H9 (cell line): Measurements from ENCODE around the gene GALNT10. TPM values are rescaled to one million over a fixed set of nuclear protein-coding genes. Genes with fewer than 3 reads are reported as not detected.
A peak's percentile ranks its signal among the peaks of the same experiment; 100 is the strongest.

Source experiments
- DNase-seq: peaks from one replicate; pipeline ENCODE4 v3.0.0-alpha.2; 2017
- H2AFZ ChIP-seq: one replicate; pipeline ENCODE4 v1.6.1; 2013; ENCODE audit warnings: mild to moderate bottlenecking, low read length, control low read depth, moderate library complexity
- H2AK5ac ChIP-seq: 2 replicates; pipeline ENCODE4 v1.6.1; 2013; ENCODE audit warnings: low read length, control low read depth, mixed read lengths; ENCODE audit not compliant: insufficient read length
- H2BK120ac ChIP-seq: one replicate; pipeline ENCODE4 v1.6.1; 2013; ENCODE audit warnings: low read depth, mild to moderate bottlenecking, low read length, control low read depth, inconsistent platforms; ENCODE audit not compliant: poor library complexity, severe bottlenecking
- H2BK12ac ChIP-seq: 2 replicates; pipeline ENCODE4 v1.6.1; 2013; ENCODE audit warnings: low read length, control low read depth, mixed read lengths, low read depth; ENCODE audit not compliant: insufficient read length
- H2BK15ac ChIP-seq: 2 replicates; pipeline ENCODE4 v1.6.1; 2013; ENCODE audit warnings: low read depth, low read length, control low read depth
- H2BK20ac ChIP-seq: one replicate; pipeline ENCODE4 v1.6.1; 2013; ENCODE audit warnings: low read depth, mild to moderate bottlenecking, low read length, control low read depth, inconsistent platforms; ENCODE audit not compliant: poor library complexity, severe bottlenecking
- H2BK5ac ChIP-seq: 2 replicates; pipeline ENCODE4 v1.6.1; 2013; ENCODE audit warnings: low read length, control low read depth, mixed read lengths; ENCODE audit not compliant: insufficient read length
- H3K14ac ChIP-seq: 2 replicates; pipeline ENCODE4 v1.6.1; 2013; ENCODE audit warnings: low read length, control low read depth; ENCODE audit not compliant: insufficient read depth
- H3K18ac ChIP-seq: 2 replicates; pipeline ENCODE4 v1.6.1; 2013; ENCODE audit warnings: low read depth, mild to moderate bottlenecking, mixed read lengths, low read length, control low read depth; ENCODE audit not compliant: insufficient read length
- H3K23ac ChIP-seq: 2 replicates; pipeline ENCODE4 v1.6.1; 2013; ENCODE audit warnings: low read length, control low read depth, mixed read lengths, low read depth; ENCODE audit not compliant: insufficient read length
- H3K23me2 ChIP-seq: 2 replicates; pipeline ENCODE4 v1.6.1; 2013; ENCODE audit warnings: low read depth, mild to moderate bottlenecking, mixed read lengths, low read length, control low read depth; ENCODE audit not compliant: insufficient read length, poor library complexity, severe bottlenecking
- H3K27ac ChIP-seq: 2 replicates; pipeline ENCODE4 v1.5.1; 2013; ENCODE audit warnings: low read length, control low read depth, mixed read lengths, low read depth; ENCODE audit not compliant: insufficient read length
- H3K27me3 ChIP-seq: 2 replicates; pipeline ENCODE4 v1.6.1; 2013; ENCODE audit warnings: low read length, control low read depth, inconsistent platforms; ENCODE audit not compliant: insufficient read depth
- H3K4ac ChIP-seq: 2 replicates; pipeline ENCODE4 v1.6.1; 2013; ENCODE audit warnings: low read depth, mild to moderate bottlenecking, control low read depth, inconsistent platforms, low read length, moderate library complexity
- H3K4me1 ChIP-seq: 2 replicates; pipeline ENCODE4 v1.6.1; 2013; ENCODE audit warnings: low read length, control low read depth, inconsistent platforms; ENCODE audit not compliant: insufficient read depth
- H3K4me2 ChIP-seq: 2 replicates; pipeline ENCODE4 v1.6.1; 2013; ENCODE audit warnings: low read length, control low read depth, mixed read lengths; ENCODE audit not compliant: insufficient read length, insufficient read depth
- H3K56ac ChIP-seq: 2 replicates; pipeline ENCODE4 v1.6.1; 2013; ENCODE audit warnings: low read depth, mild to moderate bottlenecking, mixed read lengths, low read length, control low read depth; ENCODE audit not compliant: insufficient read length
- H3K79me1 ChIP-seq: 2 replicates; pipeline ENCODE4 v1.6.1; 2013; ENCODE audit warnings: low read depth, mild to moderate bottlenecking, moderate library complexity, low read length, control low read depth, inconsistent platforms; ENCODE audit not compliant: insufficient read depth, poor library complexity, severe bottlenecking
- H3K79me2 ChIP-seq: 2 replicates; pipeline ENCODE4 v1.6.1; 2013; ENCODE audit warnings: low read length, control low read depth, inconsistent platforms; ENCODE audit not compliant: insufficient read depth
- H3K9ac ChIP-seq: 2 replicates; pipeline ENCODE4 v1.6.1; 2013; ENCODE audit warnings: low read length, control low read depth, mixed read lengths; ENCODE audit not compliant: insufficient read length; ENCODE audit errors: extremely low read depth
- H3K9me3 ChIP-seq: one replicate; pipeline ENCODE4 v1.6.1; 2013; ENCODE audit warnings: low read depth, low read length, inconsistent platforms; ENCODE audit not compliant: control insufficient read depth
- H3T11ph ChIP-seq: one replicate; pipeline ENCODE4 v1.6.1; 2013; ENCODE audit warnings: mild to moderate bottlenecking, low read length, control low read depth, inconsistent platforms
- H4K20me1 ChIP-seq: one replicate; pipeline ENCODE4 v1.6.1; 2013; ENCODE audit not compliant: control insufficient read depth, insufficient read length, insufficient read depth
- H4K5ac ChIP-seq: 2 replicates; pipeline ENCODE4 v1.6.1; 2013; ENCODE audit warnings: low read depth, mild to moderate bottlenecking, mixed read lengths, low read length, control low read depth; ENCODE audit not compliant: insufficient read length
- H4K8ac ChIP-seq: replicated peaks from 2 replicates; pipeline ENCODE4 v1.6.1; 2013; ENCODE audit warnings: low read length, control low read depth, mixed read lengths, low read depth; ENCODE audit not compliant: insufficient read length
- H4K91ac ChIP-seq: 2 replicates; pipeline ENCODE4 v1.6.1; 2013; ENCODE audit warnings: low read depth, mild to moderate bottlenecking, moderate library complexity, mixed read lengths, low read length, control low read depth; ENCODE audit not compliant: insufficient read length
- H3K27ac Mint-ChIP-seq, 3 experiments: 2 replicates in 2 of 3; 3 replicates in 1 of 3; pipeline ENCODE4 v1.8.0; 2020 to 2021; ENCODE audit warnings: mixed read lengths in 3 of 3, mild to moderate bottlenecking in 1 of 3, moderate library complexity in 1 of 3
- H3K27me3 Mint-ChIP-seq: 2 replicates; pipeline ENCODE4 v1.8.0; 2021; ENCODE audit warnings: low read depth, mild to moderate bottlenecking, moderate library complexity, mixed read lengths
- H3K36me3 Mint-ChIP-seq, 3 experiments: 2 replicates in 2 of 3; 3 replicates in 1 of 3; pipeline ENCODE4 v1.8.0; 2020 to 2021; ENCODE audit warnings: low read depth in 3 of 3, mixed read lengths in 3 of 3; ENCODE audit not compliant: insufficient read depth in 1 of 3
- H3K4me1 Mint-ChIP-seq, 2 experiments: 2 replicates each; pipeline ENCODE4 v1.8.0; 2020; ENCODE audit warnings: mixed read lengths in 2 of 2
- H3K4me3 Mint-ChIP-seq, 2 experiments: 2 replicates in 1 of 2; 3 replicates in 1 of 2; pipeline ENCODE4 v1.8.0; 2020 to 2021; ENCODE audit warnings: mild to moderate bottlenecking in 2 of 2, mixed read lengths in 2 of 2, moderate library complexity in 1 of 2
- H3K9me3 Mint-ChIP-seq, 2 experiments: 2 replicates in 1 of 2; 3 replicates in 1 of 2; pipeline ENCODE4 v1.8.0; 2020; ENCODE audit warnings: mild to moderate bottlenecking in 2 of 2, mixed read lengths in 2 of 2, moderate library complexity in 1 of 2
- CTCF ChIP-seq: fragments of 200-600 bp; sonication (generic); conservative IDR thresholded peaks from 3 replicates; pipeline ENCODE4 v1.8.0; 2021; ENCODE audit warnings: antibody characterized with exemption, mild to moderate bottlenecking
- WGBS: extraction: QIAGEN DNeasy Blood & Tissue Kit; methylation state at CpG from one replicate; pipeline ENCODE4 v1.1.7; 2013; ENCODE audit warnings: missing lambda C conversion rate, low lambda C conversion rate, mixed read lengths; ENCODE audit not compliant: insufficient read length; ENCODE audit errors: extremely low coverage; 5-methylcytosine and 5-hydroxymethylcytosine counted together
- total RNA-seq: library from RNA; stranded (reverse); gene quantifications from 2 replicates; pipeline ENCODE4 v1.2.1, GENCODE V29; 2021

Gene GALNT10
- total RNA-seq, 1 experiment from 2014 or later, result 15.4 TPM

GRCh38 chr5:154176181-154176580 lies 14.4 kb upstream of the GALNT10 start:
- WGBS, result no CpG with 5 or more reads among the region's 2 CpGs
- no peak overlapping the region for H3T11ph ChIP-seq
- H4K5ac ChIP-seq, result no peak overlapping the region
- H3K4me1 Mint-ChIP-seq, result peaks cover 15 to 29% of the 10 kb centered on the region in 2 experiments
- TF ChIP-seq CTCF, result no peak
- no peak overlapping the region for H3K14ac ChIP-seq
- H3K79me2 ChIP-seq, result no peaks in the 10 kb centered on the region
- no peak overlapping the region for H4K91ac ChIP-seq
- no peak overlapping the region for H3K9ac ChIP-seq
- no peak for DNase-seq
- H3K4me1 ChIP-seq, result 0 out of 2 replicates have a peak, but pooled peaks cover 3% of the 10 kb centered on the region
- no peak overlapping the region for H2AFZ ChIP-seq
- H3K18ac ChIP-seq, result no peak overlapping the region
- no peak overlapping the region for H3K4ac ChIP-seq
- H3K27me3 Mint-ChIP-seq, result peaks cover 2% of the 10 kb centered on the region; the same call in 1 of the 2 replicates
- H4K8ac ChIP-seq, result no peak overlapping the region
- H3K4me3 Mint-ChIP-seq, result no peak overlapping the region
- H3K36me3 Mint-ChIP-seq, result no peaks in the 10 kb centered on the region
- H2BK12ac ChIP-seq, result no peak overlapping the region
- H3K9me3 Mint-ChIP-seq, result no peaks in the 10 kb centered on the region
- H3K79me1 ChIP-seq, result no peaks in the 10 kb centered on the region
- H2BK15ac ChIP-seq, result no peak overlapping the region
- no peaks in the 10 kb centered on the region for H3K9me3 ChIP-seq
- H3K23me2 ChIP-seq, result no peaks in the 10 kb centered on the region
- H3K27me3 ChIP-seq, result no peaks in the 10 kb centered on the region
- no peak overlapping the region for H2BK120ac ChIP-seq
- H2BK5ac ChIP-seq, result no peak overlapping the region
- H2BK20ac ChIP-seq, result no peak overlapping the region
- H3K4me2 ChIP-seq, result no peak overlapping the region
- H3K56ac ChIP-seq, result no peak overlapping the region
- peak overlapping the region in 1 of 3 experiments; percentile 45; a peak in 2 of 7 replicates for H3K27ac Mint-ChIP-seq
- H2AK5ac ChIP-seq, result no peak overlapping the region
- no peaks in the 10 kb centered on the region for H4K20me1 ChIP-seq
- H3K23ac ChIP-seq, result no peak overlapping the region
- no peak overlapping the region for H3K27ac ChIP-seq
